AG10803 (cell line): ENCODE results near the gene MICALL2.
A peak's percentile ranks its signal among the peaks of the same experiment; 100 is the strongest.

ENCODE experiments used
- DNase-seq: peaks from one replicate; pipeline ENCODE4 v3.0.0; 2010; ENCODE audit warnings: low read depth
- H3K4me3 ChIP-seq: 2 replicates; pipeline ENCODE4 v1.5.1; 2011; ENCODE audit warnings: mild to moderate bottlenecking, low read length, control low read depth
- TF ChIP-seq, protein P1 (sequence below): conservative IDR thresholded peaks from 2 replicates; pipeline ENCODE4 v1.5.1; 2011; ENCODE audit warnings: mild to moderate bottlenecking, low read length, control low read depth, inconsistent platforms

MICALL2 gene

DNA sequence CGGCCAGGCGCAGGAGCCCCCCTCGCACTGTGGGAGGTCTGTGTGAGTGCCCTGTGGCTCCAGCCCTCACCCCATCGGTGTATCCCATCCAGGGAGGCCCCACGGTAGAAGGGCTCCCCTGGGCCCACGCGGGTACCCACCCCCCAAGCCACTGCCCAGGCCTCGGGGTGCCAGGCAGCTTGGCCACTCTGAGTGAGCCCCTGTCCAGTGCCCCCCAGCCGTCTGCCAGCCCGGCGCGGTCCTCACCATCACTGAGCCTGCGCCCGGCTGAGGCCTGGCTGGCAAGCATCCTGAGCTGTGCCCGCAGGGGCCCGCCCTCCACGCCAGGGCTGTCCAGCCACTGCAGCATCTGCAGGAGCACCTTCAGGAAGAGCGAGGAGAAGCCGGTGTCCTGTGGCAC is 19.2 kb upstream of the MICALL2 start:
- TF ChIP-seq, protein P1, sequence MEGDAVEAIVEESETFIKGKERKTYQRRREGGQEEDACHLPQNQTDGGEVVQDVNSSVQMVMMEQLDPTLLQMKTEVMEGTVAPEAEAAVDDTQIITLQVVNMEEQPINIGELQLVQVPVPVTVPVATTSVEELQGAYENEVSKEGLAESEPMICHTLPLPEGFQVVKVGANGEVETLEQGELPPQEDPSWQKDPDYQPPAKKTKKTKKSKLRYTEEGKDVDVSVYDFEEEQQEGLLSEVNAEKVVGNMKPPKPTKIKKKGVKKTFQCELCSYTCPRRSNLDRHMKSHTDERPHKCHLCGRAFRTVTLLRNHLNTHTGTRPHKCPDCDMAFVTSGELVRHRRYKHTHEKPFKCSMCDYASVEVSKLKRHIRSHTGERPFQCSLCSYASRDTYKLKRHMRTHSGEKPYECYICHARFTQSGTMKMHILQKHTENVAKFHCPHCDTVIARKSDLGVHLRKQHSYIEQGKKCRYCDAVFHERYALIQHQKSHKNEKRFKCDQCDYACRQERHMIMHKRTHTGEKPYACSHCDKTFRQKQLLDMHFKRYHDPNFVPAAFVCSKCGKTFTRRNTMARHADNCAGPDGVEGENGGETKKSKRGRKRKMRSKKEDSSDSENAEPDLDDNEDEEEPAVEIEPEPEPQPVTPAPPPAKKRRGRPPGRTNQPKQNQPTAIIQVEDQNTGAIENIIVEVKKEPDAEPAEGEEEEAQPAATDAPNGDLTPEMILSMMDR: no peak
- no peak overlapping the region for H3K4me3 ChIP-seq
- no peak for DNase-seq

DNA sequence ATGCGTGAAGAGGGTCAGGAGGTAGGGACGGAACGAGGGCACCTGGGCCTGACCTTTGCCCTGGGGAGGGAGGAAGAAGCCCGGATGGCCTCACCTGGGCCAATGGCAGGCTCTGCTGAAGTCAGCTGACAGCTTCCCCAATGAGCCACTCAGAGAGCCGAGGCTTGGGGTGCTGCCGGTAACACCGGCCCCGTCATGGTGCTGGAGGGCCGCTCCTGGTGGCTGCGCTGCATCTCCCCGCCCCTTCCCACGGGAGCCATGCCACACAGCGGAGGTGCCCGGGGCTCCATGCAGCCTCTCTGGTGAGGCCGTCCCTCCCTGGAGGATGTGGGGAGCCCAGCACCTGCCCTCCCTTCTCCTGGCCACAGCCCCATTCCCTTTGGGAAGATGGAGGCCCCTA is 17.6 kb upstream of the MICALL2 start:
- no peak for DNase-seq
- TF ChIP-seq, protein P1: no peak
- no peak overlapping the region for H3K4me3 ChIP-seq

DNA sequence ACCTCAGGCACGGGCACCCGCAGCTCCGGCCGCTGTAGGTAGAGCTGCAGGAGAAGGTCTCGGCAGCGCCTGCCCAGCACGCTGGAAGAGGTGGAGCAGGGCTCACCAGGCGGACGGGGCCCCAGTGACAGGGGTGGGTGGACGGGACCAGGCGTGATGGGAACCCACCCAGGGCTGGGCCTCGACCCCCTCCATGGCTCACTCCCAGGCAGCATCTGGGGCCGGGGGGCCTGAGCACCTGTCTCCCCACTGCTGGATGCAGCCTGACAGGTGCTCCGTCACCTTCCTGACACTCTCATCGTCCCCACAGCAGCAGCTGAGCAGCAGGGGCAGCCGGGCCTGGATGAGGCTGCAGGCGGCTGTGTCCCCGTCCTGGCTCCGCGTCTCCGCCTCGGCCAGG is 16.7 kb upstream of the MICALL2 start:
- H3K4me3 ChIP-seq: no peak overlapping the region
- TF ChIP-seq, protein P1: no peak
- DNase-seq: no peak

DNA sequence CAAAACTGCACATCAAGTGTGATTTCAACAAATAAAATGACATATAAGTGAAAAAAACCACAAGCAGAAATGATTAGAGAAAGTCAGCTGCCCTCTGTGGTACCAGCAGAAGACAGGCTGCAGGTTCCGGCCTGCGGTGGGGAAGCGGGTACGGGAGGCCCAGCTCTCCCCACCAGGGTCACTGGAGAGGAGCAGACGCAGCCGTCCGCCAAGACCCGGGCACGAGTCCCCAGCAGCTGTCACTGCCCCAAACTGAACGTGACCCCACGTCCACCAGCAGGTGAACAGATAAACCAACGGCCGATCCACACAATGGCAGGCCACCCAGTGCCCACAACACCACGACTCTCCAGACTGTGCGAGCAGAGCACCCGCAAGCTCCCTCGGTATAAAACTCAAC is 16.1 kb upstream of the MICALL2 start:
- TF ChIP-seq, protein P1: no peak
- DNase-seq: no peak
- no peak overlapping the region for H3K4me3 ChIP-seq

DNA sequence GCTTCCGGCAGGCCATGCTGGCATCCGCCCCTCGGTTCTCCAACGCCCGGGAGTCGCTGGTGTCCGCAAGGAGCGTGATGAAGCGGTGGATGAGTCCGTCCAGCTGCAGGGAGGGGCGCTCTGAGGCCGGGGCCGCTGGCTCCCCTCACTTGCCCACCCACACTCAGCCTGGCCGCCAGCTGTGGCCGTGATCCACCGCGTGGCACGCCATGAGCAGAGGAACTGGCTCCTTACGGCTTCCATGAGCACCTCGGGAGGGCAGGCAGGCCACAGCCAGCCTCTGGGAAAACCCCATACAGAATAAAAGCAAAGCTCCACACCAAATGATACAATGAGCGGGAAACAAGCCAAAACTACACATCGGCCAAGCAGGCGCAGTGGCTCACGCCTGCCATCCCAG is 15.5 kb upstream of the MICALL2 start:
- DNase-seq: peak; percentile 5
- no peak overlapping the region for H3K4me3 ChIP-seq
- TF ChIP-seq, protein P1: no peak

DNA sequence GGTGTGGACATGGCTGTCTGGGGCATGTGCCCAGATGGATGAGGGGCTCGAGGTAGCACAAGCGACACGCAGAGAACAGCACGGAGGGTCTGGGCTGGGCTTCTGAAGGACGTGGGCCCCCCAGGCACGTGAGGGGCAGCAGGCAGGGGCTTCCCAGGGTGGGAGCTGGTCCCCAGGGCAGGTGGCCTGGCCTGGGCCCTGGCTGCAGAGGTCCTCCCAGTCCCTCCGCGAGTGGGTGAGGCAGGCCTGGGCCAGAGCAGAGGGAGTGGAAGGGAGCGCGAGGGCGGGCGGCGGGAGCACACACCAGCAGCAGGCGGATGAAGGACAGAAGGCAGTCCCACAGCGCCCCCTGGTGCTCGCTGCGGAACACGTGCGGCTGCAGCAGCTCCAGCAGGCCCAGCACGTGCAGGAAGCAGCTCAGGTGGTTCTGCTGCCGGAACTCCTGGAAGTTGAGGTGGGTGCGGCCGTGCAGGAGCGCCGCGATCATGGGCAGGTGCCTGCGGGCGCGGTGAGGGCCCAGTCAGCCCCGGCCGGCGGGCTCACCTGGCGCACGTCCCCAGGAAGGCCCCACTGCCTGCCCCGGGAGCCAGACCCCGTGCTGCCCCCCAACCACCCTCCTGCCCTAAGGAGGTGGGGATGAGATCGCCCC is 14.7 kb upstream of the MICALL2 start:
- peak; percentile 80 for DNase-seq
- TF ChIP-seq, protein P1: peak; percentile 76
- H3K4me3 ChIP-seq: no peak overlapping the region

DNA sequence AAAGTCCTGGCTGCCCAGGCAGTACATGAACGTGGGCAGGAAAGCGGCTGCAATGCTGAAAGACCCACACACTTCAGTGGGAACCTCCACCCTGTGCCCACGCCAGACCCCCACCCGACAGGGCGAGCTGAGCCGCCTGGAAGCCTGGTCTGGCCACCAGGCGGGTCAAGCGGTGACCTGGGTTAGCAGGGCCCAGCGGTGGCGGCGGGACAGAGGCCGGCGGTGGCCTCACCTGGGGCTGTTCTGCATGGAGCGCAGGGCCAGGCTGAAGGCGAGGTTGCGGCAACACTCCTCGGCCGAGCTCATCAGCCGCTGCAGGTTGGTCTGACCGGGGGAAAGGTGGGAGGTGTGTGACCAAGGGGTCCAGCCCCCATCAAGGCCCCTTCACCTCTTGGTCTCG is 11.6 kb upstream of the MICALL2 start:
- TF ChIP-seq, protein P1: no peak
- H3K4me3 ChIP-seq: no peak overlapping the region
- DNase-seq: no peak
